ENCODE measurements around the gene TIMM44. TPM values are rescaled to one million over a fixed set of nuclear protein-coding genes. Genes with fewer than 3 reads are reported as not detected.

Gene TIMM44
- total and polyA plus RNA-seq, 2 of the 8 experiments (the other 6 are each of a cell fraction or from before 2014, with no cell fraction given) = 131 to 150 TPM

- TF ChIP-seq BACH1 (IDR thresholded peaks at IDR 0.05; ENCODE audit: low read length) = no peak
- TF ChIP-seq GABPA (IDR thresholded peaks at IDR 0.05; ENCODE audit: borderline replicate concordance, insufficient read depth, low read length) = no peak
- no peak for TF ChIP-seq SIX5 (IDR thresholded peaks at IDR 0.05; ENCODE audit: low read depth, low read length)
- TF ChIP-seq, protein P1, sequence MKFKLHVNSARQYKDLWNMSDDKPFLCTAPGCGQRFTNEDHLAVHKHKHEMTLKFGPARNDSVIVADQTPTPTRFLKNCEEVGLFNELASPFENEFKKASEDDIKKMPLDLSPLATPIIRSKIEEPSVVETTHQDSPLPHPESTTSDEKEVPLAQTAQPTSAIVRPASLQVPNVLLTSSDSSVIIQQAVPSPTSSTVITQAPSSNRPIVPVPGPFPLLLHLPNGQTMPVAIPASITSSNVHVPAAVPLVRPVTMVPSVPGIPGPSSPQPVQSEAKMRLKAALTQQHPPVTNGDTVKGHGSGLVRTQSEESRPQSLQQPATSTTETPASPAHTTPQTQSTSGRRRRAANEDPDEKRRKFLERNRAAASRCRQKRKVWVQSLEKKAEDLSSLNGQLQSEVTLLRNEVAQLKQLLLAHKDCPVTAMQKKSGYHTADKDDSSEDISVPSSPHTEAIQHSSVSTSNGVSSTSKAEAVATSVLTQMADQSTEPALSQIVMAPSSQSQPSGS (IDR thresholded peaks at IDR 0.05; ENCODE audit: low read length) = no peak
- no peak for TF ChIP-seq PHF8 (conservative IDR thresholded peaks at IDR 0.05; ENCODE audit: low read depth, low read length)
- no peak for TF ChIP-seq RAD21 (IDR thresholded peaks at IDR 0.05 in 1 of 2, conservative IDR thresholded peaks at IDR 0.05 in 1 of 2; ENCODE audit: low read depth in 2 of 2, low read length in 2 of 2)
- no peak for TF ChIP-seq EP300 (IDR thresholded peaks at IDR 0.05; ENCODE audit: borderline replicate concordance in 1 of 2, low read depth in 2 of 2, low read length in 2 of 2)
- TF ChIP-seq HDAC2 (IDR thresholded peaks at IDR 0.05; ENCODE audit: borderline replicate concordance in 1 of 2, low read depth in 2 of 2, low read length in 2 of 2) = no peak
- TF ChIP-seq CBX5 (IDR thresholded peaks at IDR 0.05; ENCODE audit: low read depth, low read length) = no peak
- TF ChIP-seq CHD2 (IDR thresholded peaks at IDR 0.05; ENCODE audit: low read length) = no peak
Measured at GRCh38 chr19:7969555-7969939, 26.1 kb upstream of the TIMM44 start (continued).
